Measurements from ENCODE around the gene NFYC.

NFYC gene

GRCh38 chr1:40709802-40710278 lies 18.3 kb downstream of the NFYC start:
- Histone ChIP-seq H3K9ac (ENCODE audit: low read length) (peak overlapping the region; percentile 93), H3K4me1 (ENCODE audit: control insufficient read depth, low read depth, low read length) (peaks cover 19% of the 10 kb centered on the region), H3K27me3 (ENCODE audit: control insufficient read depth, insufficient read depth, low read length) (no peaks in the 10 kb centered on the region), H3K27ac (ENCODE audit: low read length) (peak overlapping the region; percentile 95), H3K9me3 (ENCODE audit: control insufficient read depth, low read depth, low read length) (no peaks in the 10 kb centered on the region), H3K36me3 (ENCODE audit: control insufficient read depth, low read depth, low read length) (peaks cover 13% of the 10 kb centered on the region), H3K4me3 (ENCODE audit: low read length) (peak overlapping the region; percentile 93)

GRCh38 chr1:40710581-40711315 lies 19.2 kb downstream of the NFYC start:
- peaks cover 16% of the 10 kb centered on the region for H3K4me1 ChIP-seq (ENCODE audit: control insufficient read depth, low read depth, low read length)
- H3K4me3 ChIP-seq (ENCODE audit: low read length) = peak overlapping the region; percentile 93
- no peaks in the 10 kb centered on the region for H3K27me3 ChIP-seq (ENCODE audit: control insufficient read depth, insufficient read depth, low read length)
- no peaks in the 10 kb centered on the region for H3K9me3 ChIP-seq (ENCODE audit: control insufficient read depth, low read depth, low read length)
- no peak overlapping the region for H3K27ac ChIP-seq (ENCODE audit: low read length)
- peak overlapping the region; percentile 93 for H3K9ac ChIP-seq (ENCODE audit: low read length)
- H3K36me3 ChIP-seq (ENCODE audit: control insufficient read depth, low read depth, low read length) = peaks cover 13% of the 10 kb centered on the region

GRCh38 chr1:40711465-40712404 lies 20.2 kb downstream of the NFYC start:
- H3K27ac ChIP-seq (ENCODE audit: low read length) = no peak overlapping the region
- peak overlapping the region; percentile 14 for H3K9ac ChIP-seq (ENCODE audit: low read length)
- no peaks in the 10 kb centered on the region for H3K27me3 ChIP-seq (ENCODE audit: control insufficient read depth, insufficient read depth, low read length)
- peaks cover 16% of the 10 kb centered on the region for H3K4me1 ChIP-seq (ENCODE audit: control insufficient read depth, low read depth, low read length)
- peaks cover 13% of the 10 kb centered on the region for H3K36me3 ChIP-seq (ENCODE audit: control insufficient read depth, low read depth, low read length)
- H3K4me3 ChIP-seq (ENCODE audit: low read length) = peak overlapping the region; percentile 93
- no peaks in the 10 kb centered on the region for H3K9me3 ChIP-seq (ENCODE audit: control insufficient read depth, low read depth, low read length)

DNA sequence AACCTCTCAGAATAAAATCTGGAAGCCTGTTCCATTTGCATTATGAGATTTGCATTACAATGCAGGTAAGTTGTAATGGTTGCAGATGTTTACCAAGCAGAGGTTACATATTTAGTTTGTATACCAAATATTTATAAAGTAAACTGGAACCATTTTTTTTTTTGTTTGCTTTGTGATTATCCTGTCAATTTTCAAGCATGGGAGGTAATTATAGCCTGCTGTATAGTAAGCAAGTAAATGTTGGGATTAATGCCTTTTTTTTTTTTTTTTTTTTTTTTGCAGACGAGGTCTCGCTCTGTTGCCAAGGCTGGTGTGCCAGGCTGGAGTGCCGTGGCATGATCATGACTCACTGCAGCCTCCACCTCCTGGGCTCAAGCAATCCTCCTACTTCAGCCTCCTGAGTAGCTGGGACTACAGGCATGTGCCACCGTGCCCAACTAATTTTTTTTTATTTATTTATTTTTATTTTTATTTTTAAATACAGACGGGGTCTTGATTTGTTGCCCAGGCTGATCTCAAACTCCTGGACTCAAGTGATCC lies 21.0 kb downstream of the NFYC start:
- Histone ChIP-seq H3K27ac (ENCODE audit: low read length) (no peak overlapping the region), H3K9me3 (ENCODE audit: control insufficient read depth, low read depth, low read length) (no peaks in the 10 kb centered on the region), H3K4me1 (ENCODE audit: control insufficient read depth, low read depth, low read length) (peaks cover 16% of the 10 kb centered on the region), H3K36me3 (ENCODE audit: control insufficient read depth, low read depth, low read length) (peaks cover 13% of the 10 kb centered on the region), H3K9ac (ENCODE audit: low read length) (no peak overlapping the region), H3K27me3 (ENCODE audit: control insufficient read depth, insufficient read depth, low read length) (no peaks in the 10 kb centered on the region), H3K4me3 (ENCODE audit: low read length) (peak overlapping the region; percentile 93)

DNA sequence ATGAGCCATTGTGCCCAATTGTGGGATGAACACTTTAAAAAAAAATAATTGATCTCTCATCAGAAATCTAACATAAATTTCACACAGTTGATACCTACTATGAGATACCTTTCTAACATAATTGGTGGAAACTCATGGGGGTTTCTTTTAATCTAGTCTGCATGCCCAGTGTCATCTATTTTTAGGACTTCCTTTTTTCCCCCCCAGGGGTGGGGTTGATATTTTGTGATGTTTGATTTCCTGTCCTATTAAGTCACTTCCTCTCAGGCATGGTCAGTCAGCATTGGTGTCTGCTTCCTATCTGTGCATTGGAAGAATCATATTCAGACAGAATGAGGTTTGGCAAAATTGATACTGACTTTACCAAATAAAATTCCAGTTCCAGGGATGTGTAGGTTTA lies 21.5 kb downstream of the NFYC start:
- Histone ChIP-seq H3K4me1 (ENCODE audit: control insufficient read depth, low read depth, low read length) (peaks cover 16% of the 10 kb centered on the region), H3K9me3 (ENCODE audit: control insufficient read depth, low read depth, low read length) (no peaks in the 10 kb centered on the region), H3K4me3 (ENCODE audit: low read length) (no peak overlapping the region), H3K36me3 (ENCODE audit: control insufficient read depth, low read depth, low read length) (peaks cover 13% of the 10 kb centered on the region), H3K27ac (ENCODE audit: low read length) (no peak overlapping the region), H3K27me3 (ENCODE audit: control insufficient read depth, insufficient read depth, low read length) (no peaks in the 10 kb centered on the region), H3K9ac (ENCODE audit: low read length) (no peak overlapping the region)

- Histone ChIP-seq H3K36me3 (ENCODE audit: control insufficient read depth, low read depth, low read length) (peaks cover 13% of the 10 kb centered on the region), H3K4me1 (ENCODE audit: control insufficient read depth, low read depth, low read length) (peaks cover 12% of the 10 kb centered on the region), H3K9me3 (ENCODE audit: control insufficient read depth, low read depth, low read length) (no peaks in the 10 kb centered on the region), H3K27ac (ENCODE audit: low read length) (no peak overlapping the region), H3K4me3 (ENCODE audit: low read length) (no peak overlapping the region), H3K9ac (ENCODE audit: low read length) (no peak overlapping the region), H3K27me3 (ENCODE audit: control insufficient read depth, insufficient read depth, low read length) (no peaks in the 10 kb centered on the region)
Measured at GRCh38 chr1:40715491-40716059, 24.1 kb downstream of the NFYC start.

DNA sequence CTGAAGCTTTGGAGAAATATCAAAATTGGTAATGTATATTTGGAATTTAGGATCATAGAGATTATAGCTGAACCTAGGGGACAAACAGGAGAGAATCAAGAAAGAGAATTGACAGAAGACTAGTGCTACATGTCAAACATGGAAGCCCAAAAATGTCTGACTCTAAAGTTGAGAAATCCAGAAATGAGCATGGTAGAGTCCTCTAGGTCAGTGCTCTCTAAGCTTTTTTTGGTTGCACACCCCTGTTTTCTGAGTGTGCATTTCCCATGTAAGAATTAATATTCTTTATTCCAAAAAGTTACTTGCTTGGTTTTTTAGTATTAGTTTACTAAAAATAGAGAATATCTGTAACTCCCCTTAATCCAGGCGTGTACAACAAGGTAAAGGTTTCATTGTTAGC lies 25.6 kb downstream of the NFYC start:
- peaks cover 3% of the 10 kb centered on the region for H3K4me1 ChIP-seq (ENCODE audit: control insufficient read depth, low read depth, low read length)
- H3K27me3 ChIP-seq (ENCODE audit: control insufficient read depth, insufficient read depth, low read length) = no peaks in the 10 kb centered on the region

GRCh38 chr1:40717955-40718354 lies 26.5 kb downstream of the NFYC start:
- H3K36me3 ChIP-seq (ENCODE audit: control insufficient read depth, low read depth, low read length) = peaks cover 11% of the 10 kb centered on the region
- H3K27me3 ChIP-seq (ENCODE audit: control insufficient read depth, insufficient read depth, low read length) = no peaks in the 10 kb centered on the region
- H3K9me3 ChIP-seq (ENCODE audit: control insufficient read depth, low read depth, low read length) = no peaks in the 10 kb centered on the region
- no peaks in the 10 kb centered on the region for H3K4me1 ChIP-seq (ENCODE audit: control insufficient read depth, low read depth, low read length)
- H3K27ac ChIP-seq (ENCODE audit: low read length) = no peak overlapping the region
- H3K4me3 ChIP-seq (ENCODE audit: low read length) = no peak overlapping the region
- H3K9ac ChIP-seq (ENCODE audit: low read length) = no peak overlapping the region

More for the DNA sequence above, 25.6 kb downstream of the NFYC start:
- no peaks in the 10 kb centered on the region for H3K9me3 ChIP-seq (ENCODE audit: control insufficient read depth, low read depth, low read length)
- H3K9ac ChIP-seq (ENCODE audit: low read length) = no peak overlapping the region
- peaks cover 13% of the 10 kb centered on the region for H3K36me3 ChIP-seq (ENCODE audit: control insufficient read depth, low read depth, low read length)
- no peak overlapping the region for H3K4me3 ChIP-seq (ENCODE audit: low read length)
- H3K27ac ChIP-seq (ENCODE audit: low read length) = no peak overlapping the region

DNA sequence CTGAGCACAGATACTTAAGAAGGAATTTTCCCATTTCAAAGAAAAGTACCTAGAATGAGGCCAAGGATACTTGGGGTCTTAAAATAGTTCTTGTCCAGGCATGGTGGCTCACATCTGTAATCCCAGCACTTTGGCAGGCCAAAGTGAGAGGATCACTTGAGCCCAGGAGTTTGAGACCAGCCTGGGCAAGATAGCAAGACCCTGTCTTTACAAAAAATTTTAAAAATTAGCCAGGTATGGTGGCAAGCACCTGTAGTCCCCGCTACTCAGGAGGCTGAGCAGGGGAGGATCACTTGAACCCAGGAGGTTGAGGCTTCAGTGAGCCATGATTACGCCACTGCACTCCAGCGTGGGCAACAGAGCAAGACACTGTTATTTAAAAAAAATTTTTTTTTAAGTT lies 29.0 kb downstream of the NFYC start:
- H3K9me3 ChIP-seq (ENCODE audit: control insufficient read depth, low read depth, low read length) = no peaks in the 10 kb centered on the region
- H3K4me1 ChIP-seq (ENCODE audit: control insufficient read depth, low read depth, low read length) = no peaks in the 10 kb centered on the region
- no peak overlapping the region for H3K27ac ChIP-seq (ENCODE audit: low read length)
- H3K27me3 ChIP-seq (ENCODE audit: control insufficient read depth, insufficient read depth, low read length) = no peaks in the 10 kb centered on the region
- peaks cover 8% of the 10 kb centered on the region for H3K36me3 ChIP-seq (ENCODE audit: control insufficient read depth, low read depth, low read length)
- no peak overlapping the region for H3K9ac ChIP-seq (ENCODE audit: low read length)
- no peak overlapping the region for H3K4me3 ChIP-seq (ENCODE audit: low read length)

- Histone ChIP-seq H3K9ac (ENCODE audit: low read length) (no peak overlapping the region), H3K9me3 (ENCODE audit: control insufficient read depth, low read depth, low read length) (no peaks in the 10 kb centered on the region), H3K36me3 (ENCODE audit: control insufficient read depth, low read depth, low read length) (peaks cover 8% of the 10 kb centered on the region), H3K4me1 (ENCODE audit: control insufficient read depth, low read depth, low read length) (no peaks in the 10 kb centered on the region), H3K27ac (ENCODE audit: low read length) (no peak overlapping the region), H3K4me3 (ENCODE audit: low read length) (no peak overlapping the region), H3K27me3 (ENCODE audit: control insufficient read depth, insufficient read depth, low read length) (no peaks in the 10 kb centered on the region)
Measured at GRCh38 chr1:40722622-40723021, 31.1 kb downstream of the NFYC start.
